UCSD-AML1 (cell line): ENCODE data around the gene LRMDA.

Experiments used
- DNase-seq: peaks from one replicate; lab custom pipeline; 2025; ENCODE audit not compliant: unreplicated experiment; lab: John Stamatoyannopoulos, UW

Gene LRMDA

GRCh38 chr10:76088008-76088407, 656.6 kb downstream of the LRMDA start:
- no peak for DNase-seq

- no peak for DNase-seq
These were observed 657.6 kb downstream of the LRMDA start for GRCh38 chr10:76088980-76089379.

- DNase-seq = no peak
These were observed 658.2 kb downstream of the LRMDA start for GRCh38 chr10:76089556-76090180.

- no peak for DNase-seq
These were observed 660.5 kb downstream of the LRMDA start for GRCh38 chr10:76091926-76092325.

GRCh38 chr10:76106611-76107010, 675.2 kb downstream of the LRMDA start:
- DNase-seq = no peak

- DNase-seq = no peak
These were observed 677.3 kb downstream of the LRMDA start for GRCh38 chr10:76108563-76109359.

- DNase-seq = no peak
These were observed 680.0 kb downstream of the LRMDA start for GRCh38 chr10:76111404-76111803.

GRCh38 chr10:76111986-76112825, 680.8 kb downstream of the LRMDA start:
- no peak for DNase-seq

- no peak for DNase-seq
These were observed 681.4 kb downstream of the LRMDA start for GRCh38 chr10:76112826-76113150.

GRCh38 chr10:76113952-76114351, 682.5 kb downstream of the LRMDA start:
- DNase-seq = peak; percentile 68

- DNase-seq = peak; percentile 63
These were observed 683.2 kb downstream of the LRMDA start for GRCh38 chr10:76114581-76115001.

- DNase-seq = no peak
These were observed 683.7 kb downstream of the LRMDA start for GRCh38 chr10:76115131-76115470.

- peak; percentile 29 for DNase-seq
These were observed 684.2 kb downstream of the LRMDA start for GRCh38 chr10:76115471-76116155.

GRCh38 chr10:76116523-76116922, 685.1 kb downstream of the LRMDA start:
- no peak for DNase-seq

- DNase-seq = no peak
These were observed 686.5 kb downstream of the LRMDA start for GRCh38 chr10:76117949-76118348.

- no peak for DNase-seq
These were observed 687.6 kb downstream of the LRMDA start for GRCh38 chr10:76119036-76119435.

- no peak for DNase-seq
These were observed 688.1 kb downstream of the LRMDA start for GRCh38 chr10:76119515-76119914.

- DNase-seq = no peak
These were observed 690.6 kb downstream of the LRMDA start for GRCh38 chr10:76122056-76122455.

GRCh38 chr10:76124280-76124679, 692.9 kb downstream of the LRMDA start:
- DNase-seq = no peak

- DNase-seq = no peak
These were observed 694.5 kb downstream of the LRMDA start for GRCh38 chr10:76125900-76126299.
